Amniotic epithelial cell (primary cell): Measurements from ENCODE around the gene MYF5.
A peak's percentile ranks its signal among the peaks of the same experiment; 100 is the strongest.

Source experiments
- DNase-seq: peaks from one replicate; pipeline ENCODE4 v3.0.0-alpha.2; 2010; ENCODE audit warnings: low read depth

Gene MYF5

DNA sequence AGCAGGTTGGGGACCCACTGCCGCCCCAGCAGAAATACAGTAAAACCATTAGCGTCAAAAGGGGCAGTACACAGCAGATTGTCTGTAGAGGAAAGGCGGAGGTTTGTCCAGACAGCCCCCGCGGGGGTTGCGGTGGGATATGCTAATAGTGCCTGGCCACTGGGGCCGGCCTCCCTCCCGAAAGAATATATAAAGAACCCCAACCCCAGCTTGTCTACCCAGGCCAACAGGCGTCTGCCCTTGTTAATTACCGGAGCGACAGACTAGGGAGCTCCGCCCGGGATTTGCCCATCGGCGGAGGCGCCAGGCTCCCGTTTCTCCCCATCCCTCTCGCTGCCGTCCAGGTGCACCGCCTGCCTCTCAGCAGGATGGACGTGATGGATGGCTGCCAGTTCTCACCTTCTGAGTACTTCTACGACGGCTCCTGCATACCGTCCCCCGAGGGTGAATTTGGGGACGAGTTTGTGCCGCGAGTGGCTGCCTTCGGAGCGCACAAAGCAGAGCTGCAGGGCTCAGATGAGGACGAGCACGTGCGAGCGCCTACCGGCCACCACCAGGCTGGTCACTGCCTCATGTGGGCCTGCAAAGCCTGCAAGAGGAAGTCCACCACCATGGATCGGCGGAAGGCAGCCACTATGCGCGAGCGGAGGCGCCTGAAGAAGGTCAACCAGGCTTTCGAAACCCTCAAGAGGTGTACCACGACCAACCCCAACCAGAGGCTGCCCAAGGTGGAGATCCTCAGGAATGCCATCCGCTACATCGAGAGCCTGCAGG, at the start of gene MYF5:
Gene MYF5, plus strand, starts transcription at position 217 of the 774 bp plus-strand sequence. Its CDS starts 152 bp downstream, at position 369.
- no peak for DNase-seq

DNA sequence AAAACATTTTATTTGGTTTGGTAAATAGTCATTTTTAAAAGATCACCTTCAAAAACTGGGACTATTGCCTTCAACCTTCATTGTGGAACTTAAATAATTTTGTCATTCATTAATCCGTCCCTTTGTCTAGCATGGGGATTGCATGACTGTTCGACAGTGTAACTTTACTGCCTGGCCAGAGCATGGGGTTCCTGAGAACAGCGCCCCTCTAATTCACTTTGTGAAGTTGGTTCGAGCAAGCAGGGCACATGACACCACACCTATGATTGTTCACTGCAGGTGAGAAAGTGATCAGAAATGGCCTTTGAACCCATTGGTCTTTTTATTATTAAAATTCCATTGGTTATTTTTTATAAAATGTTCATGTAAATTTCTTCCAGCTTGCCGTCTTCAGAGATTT, 46.5 kb upstream of the MYF5 start:
- DNase-seq = no peak

DNA sequence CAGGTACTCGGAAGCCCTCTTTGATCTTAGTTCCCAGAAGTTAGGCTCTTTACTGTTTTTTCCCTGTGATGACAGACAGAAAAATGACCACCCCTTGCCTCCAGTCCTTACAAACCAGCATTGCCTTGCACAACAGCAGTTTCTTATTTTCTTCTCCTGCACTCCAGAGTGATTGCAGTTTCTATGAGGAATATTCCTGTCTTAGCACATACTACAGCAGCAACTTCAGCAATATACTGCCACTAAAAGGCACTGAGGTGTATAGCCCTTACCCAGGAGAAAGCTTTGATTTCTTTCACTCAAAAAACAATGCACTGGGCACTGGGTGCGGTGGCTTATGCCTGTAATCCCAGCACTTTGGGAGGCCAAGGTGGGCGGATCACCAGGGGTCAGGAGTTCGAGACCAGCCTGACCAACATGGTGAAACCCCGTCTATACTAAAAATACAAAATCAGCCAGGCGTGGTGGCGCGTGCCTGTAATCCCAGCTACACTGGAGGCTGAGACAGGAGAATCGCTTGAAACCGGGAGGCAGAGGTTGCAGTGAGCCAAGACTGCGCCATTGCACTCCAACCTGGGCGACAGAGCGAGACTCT, 40.6 kb upstream of the MYF5 start:
- peak; percentile 72 for DNase-seq

DNA sequence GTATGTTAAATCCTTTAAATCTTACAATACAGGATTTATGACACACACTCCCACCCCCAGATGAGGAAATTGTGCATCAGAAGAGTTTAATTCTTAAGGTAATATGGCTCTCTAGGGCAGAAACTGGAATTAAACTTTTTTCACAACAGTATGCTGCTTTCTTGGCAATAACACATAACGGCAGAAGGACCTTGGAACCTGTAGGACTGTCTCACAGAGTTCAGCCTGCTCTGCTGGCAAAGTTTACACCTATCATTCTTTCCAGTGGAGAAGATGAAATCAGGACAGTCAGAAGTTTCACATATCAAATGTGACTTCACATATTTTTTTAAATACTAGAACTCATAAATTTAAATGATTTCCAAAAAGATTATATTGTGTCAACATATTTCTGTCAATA, 39.9 kb upstream of the MYF5 start:
- DNase-seq = no peak

DNA sequence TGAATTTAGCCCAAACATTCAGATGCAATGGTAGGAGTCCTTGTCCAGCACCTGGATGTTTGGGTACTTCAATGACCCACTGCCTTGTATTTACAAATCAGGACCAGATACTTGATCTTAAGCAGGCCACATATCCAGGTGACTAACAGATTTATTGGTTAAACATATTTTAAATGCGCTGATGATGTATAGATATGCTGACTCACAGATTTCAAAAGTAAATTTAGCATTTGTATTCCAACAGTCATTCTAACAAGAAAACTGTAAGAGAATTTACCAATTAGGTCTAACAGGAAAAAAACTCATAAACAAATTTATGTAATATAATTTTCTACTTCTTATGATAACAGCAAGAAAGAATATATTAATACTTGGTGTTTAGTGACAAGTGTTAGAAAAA, 38.7 kb upstream of the MYF5 start:
- no peak for DNase-seq

DNA sequence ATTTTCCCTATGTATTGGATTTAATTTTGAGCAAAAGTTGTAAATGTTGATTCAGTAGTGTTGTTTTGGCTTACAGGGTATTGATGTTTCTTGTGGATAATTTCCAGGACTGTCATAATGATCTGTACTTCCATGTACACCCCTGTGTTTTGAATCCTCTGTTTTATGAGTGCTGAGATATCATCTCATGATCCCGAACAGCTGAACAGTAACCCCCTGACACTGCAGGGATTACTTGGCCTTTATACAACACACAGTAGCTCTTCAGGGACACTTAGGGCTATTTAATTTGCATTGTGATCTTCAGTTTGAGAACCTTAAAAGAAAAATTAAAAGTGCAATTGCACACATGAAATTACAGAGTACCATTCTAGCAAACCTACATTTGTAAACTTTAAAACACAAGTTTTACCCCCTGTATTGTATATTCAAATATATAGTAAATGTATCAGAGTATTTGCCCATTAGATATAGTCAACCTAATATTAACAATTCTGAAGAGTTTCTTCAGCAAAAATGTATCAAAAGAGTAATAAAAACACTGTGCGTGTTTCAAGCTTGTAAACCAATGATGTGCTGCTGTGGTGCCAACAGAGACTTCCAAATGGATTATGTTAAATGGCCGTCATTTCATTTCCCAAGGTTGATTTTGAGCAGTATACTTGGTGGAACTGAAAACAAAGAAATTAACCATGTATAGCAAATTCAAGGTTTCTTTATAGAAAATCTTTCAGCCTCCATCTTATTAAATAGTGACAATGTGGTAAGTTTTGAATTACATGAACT, 37.2 kb upstream of the MYF5 start:
- DNase-seq = no peak

DNA sequence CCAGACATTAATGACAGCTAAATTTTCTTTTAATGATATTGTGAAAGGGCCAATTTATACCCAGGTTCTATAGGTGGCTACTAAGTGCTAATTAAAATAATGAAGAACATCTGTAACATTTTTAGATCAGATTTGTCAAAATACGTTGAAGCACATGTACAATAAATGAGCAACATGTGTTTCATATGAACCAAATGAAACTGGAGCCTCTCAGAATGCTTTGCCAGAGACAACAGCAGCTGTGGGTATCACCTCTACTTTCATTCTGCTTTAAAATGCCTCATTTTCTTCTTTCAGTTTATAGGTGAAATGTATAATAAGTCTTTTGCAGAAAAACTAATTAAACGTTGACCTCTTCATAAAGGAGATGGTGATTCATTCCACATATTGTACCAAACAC, 35.4 kb upstream of the MYF5 start:
- DNase-seq = no peak

DNA sequence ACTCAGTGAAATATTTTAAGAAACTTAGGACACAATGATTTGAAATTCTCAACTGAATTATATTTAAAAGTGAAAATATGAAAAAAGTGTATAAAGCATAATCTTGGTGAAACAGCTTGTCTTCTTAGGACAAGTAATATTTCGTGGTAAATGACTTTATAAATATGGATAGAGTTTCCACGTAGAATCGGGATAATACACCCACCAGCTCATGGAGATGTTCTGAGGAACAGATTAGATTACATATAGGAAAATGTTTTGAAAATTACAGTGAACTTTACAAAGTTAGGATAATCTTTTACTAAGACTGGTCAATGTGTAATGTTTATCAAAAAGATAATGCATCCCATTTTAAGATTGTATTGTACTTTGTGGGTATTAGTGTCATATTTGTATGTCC, 34.9 kb upstream of the MYF5 start:
- DNase-seq = no peak

DNA sequence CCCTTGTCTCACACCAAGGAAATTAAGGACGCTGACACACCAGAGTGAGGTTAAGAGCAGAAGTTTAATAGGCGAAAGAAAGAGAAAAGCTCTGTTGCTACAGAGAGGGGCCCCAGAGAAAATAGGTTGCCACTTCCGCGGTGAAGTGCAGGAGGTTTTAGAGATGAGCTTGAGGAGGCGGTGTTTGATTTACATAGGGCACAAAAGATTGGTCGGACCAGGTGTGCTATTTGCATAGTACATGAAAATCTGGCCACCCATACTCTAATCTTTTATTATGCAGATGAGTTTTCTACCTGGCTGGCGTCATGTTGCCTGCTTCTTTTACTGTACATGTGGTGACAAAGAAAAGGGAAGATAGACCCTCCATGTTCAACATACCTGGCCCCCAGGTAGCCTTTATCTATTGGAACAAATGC, 32.6 kb upstream of the MYF5 start:
- no peak for DNase-seq

DNA sequence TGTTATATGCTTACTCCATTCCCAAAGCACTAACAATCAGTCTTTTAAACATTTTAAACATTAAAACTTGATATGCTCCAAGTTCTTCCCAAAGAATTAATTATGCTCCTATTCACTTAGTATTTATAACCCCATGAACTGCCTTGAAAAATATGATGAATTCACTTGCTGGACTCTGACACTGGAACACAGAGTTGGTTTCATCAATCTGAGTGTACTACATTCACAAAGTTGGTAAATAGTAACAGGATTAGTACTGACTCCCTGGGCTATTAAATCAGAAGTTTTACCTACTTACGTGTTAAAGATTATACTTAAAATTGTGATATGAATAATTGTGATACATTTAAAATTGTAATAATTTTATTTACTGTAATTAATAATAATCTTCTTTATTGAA, 26.6 kb upstream of the MYF5 start:
- DNase-seq = no peak

DNA sequence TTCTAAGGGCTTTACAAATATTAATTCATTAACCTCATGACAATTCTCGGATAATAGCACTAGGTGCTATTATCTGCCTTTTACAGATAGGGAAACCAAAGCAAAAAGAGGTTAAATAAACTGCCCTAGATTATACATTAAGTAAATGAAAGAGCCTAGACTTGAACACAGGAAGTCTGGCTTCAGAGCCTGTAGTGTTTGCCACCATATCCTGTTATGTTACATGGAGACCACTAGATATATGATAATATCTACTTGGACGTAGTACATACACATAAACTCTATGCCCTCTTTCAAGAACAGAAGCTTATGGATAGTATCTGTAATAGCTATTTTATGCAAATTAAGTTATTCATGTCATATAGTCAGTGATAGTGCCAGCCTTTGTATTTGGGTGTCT, 26.2 kb upstream of the MYF5 start:
- DNase-seq = no peak

DNA sequence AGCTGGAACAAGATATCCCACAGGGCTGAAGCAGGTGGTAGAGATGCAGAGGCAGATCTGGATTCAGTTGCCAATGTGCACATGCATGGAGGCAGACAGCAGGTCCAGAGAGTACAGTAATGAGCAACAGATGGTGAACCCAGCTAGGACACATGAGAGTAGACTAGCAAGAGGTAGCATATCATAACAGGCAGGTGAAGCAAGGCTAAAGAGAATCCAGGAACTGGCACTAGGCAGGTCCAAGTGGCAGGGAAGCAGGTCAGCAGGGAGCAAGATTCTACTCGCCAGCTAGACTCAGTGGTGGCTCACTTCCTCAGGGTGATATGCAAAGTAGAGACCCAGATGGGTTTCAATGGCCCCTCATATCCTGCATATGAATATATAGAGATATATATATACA, 24.6 kb upstream of the MYF5 start:
- DNase-seq = no peak

DNA sequence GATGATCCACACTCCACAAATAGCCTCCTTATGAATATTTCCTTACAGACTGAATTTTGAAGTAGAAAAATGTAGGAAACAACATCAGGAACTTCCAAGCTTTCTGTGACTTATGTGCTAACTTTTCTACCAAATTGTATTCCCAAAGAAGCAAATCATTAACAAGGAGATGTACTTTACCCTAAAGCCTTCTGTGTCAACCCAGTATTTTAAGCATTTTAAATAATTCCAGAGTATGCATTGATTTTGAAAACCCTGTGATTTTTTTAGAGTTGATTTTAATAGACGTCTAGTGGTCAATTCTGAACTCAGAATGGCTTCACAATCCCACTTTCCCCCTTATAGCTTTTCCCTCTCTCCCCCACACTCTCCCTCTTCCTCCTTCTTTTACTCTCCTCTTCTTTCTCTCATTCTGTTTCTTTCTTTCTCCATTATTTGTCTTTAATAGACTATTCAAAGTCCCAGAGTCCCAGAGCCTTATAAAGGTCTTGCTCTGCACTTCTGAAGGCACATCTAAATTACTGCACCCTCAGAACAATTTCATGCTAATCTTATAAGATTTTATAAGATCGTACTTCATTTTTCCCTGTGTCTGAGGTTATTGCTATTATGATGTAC, 19.3 kb upstream of the MYF5 start:
- DNase-seq = no peak

DNA sequence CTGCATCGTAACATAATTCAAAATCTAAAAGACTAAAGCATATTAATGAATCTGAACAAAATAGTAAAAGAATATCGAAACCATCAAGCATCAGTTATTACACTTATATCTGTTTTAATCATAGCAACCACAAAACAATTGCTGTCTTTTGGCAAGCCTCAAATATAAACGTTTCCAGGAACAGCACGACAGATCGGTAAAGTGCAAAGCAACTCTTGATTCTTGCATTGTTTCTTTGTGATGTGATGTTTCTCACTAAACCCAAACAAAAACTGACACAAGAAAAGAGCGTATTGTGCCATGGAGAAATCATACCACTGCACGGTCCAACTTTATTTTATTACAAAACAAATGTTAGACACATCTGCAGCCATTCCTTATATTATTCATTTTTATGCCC, 18.5 kb upstream of the MYF5 start:
- no peak for DNase-seq

DNA sequence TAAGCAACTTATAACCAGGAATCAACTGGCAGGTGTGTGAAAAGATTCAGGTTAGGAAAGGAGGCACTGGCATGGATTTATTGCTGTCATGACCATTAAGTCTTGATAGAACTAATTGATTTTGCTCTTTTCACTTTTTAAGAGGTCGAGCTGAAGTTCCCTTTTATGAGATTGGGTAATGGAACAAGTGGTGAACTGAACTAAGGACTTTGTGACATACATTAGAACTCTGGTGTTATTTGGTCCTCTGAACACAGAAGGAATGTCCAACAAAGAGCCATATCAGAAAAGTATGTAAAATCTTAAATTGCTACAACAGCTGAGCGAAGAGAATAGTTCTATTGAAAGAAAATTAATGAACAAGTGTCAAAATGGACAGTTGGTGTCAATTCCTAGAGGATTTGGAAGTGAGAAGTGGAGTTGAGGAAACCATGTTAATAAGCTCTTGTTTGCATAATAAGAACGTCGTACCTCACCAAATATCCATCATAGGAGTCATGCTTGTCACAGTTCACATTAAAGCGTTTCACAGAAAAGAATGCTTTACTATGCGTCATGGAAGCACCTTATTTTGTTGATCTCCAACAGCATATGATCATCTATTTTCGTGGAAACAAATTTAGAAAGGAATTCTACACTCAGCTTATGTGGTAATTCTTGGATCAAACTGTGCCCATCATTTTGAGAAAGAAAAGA, 17.7 kb upstream of the MYF5 start:
- no peak for DNase-seq

DNA sequence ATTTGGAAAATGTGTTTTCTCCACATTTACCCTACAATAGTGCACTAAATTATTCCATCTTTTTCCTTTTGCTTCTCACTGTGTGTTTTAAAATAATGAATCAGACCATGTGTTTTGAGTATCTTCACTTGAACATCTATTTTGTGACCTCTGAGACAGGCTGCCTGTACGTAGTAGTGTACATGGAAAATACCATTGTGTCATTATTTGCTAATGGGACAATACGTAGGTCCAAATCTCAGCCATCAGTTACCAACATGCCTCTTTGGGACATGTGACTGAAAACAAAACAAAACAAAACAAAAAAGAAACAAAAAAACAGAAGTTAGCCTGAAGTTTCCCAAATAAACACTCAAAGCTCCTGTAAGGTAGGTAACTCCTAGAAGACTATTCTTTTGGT, 16.4 kb upstream of the MYF5 start:
- no peak for DNase-seq

DNA sequence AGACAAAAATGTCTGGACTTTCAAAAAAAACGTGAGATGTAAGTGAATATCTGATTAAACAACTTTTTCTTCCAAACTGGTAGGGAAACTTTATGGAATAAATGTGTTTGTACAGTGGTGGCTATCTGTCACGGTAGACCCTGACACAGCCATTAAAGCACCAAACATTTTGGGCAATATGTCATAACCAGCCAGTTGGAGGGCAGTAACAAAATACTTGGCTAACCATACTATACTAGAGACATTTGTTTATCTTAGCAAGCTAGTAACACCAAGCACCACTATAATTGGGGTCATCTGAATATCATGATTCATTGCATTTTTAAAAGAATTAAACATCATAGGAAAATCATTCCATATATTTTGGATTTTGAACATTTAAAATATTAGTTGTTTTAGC, 15.3 kb upstream of the MYF5 start:
- no peak for DNase-seq

DNA sequence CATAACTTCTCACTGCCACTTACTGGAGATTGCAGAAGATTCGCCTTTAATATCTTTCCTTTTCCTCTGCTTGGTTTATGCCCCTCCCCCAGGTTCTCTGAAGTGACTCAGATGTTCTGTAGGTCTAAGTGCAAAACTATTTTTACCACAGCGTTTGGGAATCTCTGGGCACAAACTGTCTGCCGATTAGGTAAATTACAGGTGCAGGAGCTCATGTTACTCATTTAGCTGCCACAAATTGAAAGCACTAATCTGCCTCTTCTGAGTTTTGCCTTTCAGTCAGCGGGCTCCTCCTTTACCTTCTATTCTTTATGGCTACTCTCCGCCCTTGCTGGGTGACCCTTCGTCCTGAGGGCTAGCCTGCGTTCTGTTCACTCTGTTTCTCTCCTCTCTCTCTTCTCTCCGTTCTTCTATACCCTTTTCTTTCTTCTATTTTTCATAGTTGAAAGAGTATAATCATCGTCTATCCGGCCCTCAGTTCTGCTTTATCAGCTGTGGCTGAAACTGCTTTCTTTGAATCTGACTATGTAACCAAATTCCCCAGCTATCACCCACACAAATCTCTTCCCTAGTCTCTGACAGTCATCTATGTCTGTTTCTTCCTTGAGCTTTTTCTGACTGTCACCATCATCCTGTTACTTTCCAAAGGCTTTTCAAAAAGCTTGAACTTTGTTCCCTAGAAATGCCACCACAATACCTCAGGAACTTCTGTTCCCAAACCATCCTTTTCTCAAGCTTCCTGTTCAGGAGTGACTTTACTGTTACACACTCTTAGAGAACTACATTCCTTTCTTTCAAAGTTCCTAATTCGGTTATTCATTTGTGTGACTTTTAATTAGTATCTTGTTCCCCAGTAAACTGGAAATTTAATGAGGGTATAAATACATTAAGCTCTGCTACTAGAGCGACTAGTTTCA, 13.6 kb upstream of the MYF5 start:
- DNase-seq = peak; percentile 84

DNA sequence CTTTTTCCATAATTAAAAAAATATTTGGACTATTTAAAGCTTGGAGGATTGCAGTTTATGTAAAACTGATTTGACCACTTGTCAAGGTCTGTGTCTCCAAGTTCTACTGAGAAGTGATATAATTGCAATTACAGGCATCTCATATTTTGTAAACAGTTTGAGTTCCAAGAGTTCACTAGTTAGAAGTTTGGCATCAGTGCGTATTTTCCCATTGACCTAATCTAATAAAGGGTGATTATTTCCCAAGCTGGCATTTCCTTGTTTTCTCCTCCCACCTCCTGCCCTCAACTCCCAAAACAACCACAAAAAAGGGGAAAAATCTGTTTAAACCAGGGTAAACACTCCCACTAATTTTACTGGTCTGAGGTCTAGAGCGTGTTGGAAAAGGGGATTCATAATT, 12.3 kb upstream of the MYF5 start:
- DNase-seq = no peak

DNA sequence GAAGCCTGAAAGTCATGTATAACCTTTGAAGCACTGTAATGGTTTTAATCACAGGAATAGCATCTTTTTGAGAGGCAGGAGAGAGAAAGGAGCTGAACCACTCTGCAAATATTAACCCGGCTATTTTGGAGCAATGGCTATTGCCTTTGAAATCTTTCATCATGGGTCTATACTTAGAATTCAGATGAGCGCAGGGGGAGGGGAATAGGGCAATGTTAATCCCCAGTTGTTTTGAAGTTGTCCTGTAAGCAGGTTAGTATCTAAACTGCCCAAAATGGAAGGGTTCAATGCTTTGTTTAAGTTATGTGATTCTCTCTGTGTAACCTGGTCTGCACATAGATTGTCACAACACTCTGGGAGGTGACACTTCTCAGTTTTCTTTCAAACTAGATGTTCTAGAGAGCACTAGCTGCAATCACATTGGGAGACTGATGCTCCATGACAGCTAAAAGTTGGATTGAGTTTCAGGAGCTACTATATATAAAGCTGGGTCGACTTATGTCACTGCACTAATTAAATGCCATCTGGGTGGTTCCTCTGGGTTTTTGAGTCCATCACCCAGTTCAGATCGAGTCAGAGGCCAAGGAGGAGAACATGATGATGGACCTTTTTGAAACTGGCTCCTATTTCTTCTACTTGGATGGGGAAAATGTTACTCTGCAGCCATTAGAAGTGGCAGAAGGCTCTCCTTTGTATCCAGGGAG, 9.4 kb upstream of the MYF5 start, which contains the start of gene MYF6:
Gene MYF6, plus strand, starts transcription at position 509 of the 704 bp plus-strand sequence. Its CDS starts 86 bp downstream, at position 595.
- DNase-seq = no peak
